Erythroblast (primary cell): ENCODE data around the gene COG5.

Experiments
- GATA1 ChIP-seq: IDR thresholded peaks from 2 replicates; pipeline ENCODE4 v1.6.1; 2011; ENCODE audit warnings: low read depth, mild to moderate bottlenecking, control low read depth, low read length, moderate library complexity
- POLR2A ChIP-seq: IDR thresholded peaks from 2 replicates; pipeline ENCODE4 v1.6.1; 2011; ENCODE audit warnings: mild to moderate bottlenecking, low read length

- TF ChIP-seq POLR2A (no peak), GATA1 (no peak)
These were observed 398.4 kb downstream of the COG5 start for GRCh38 chr7:107165341-107165740.
